Fibroblast of pulmonary artery (primary cell): ENCODE results near the gene KRT9.
"Not testable (repeated sequence)": the region's sequence is repeated elsewhere in the genome, so short reads cannot be mapped to it uniquely, and the experiment has no call there.

ENCODE experiments used
- DNase-seq: peaks from one replicate; pipeline ENCODE4 v3.0.0-alpha.2; 2010; ENCODE audit warnings: low read depth
- H3K4me3 ChIP-seq: replicated peaks from 2 replicates; pipeline ENCODE4 v1.5.1; 2011; ENCODE audit warnings: low read depth, mild to moderate bottlenecking, control low read depth, low read length, moderate library complexity
- TF ChIP-seq, protein P1 (sequence below): IDR thresholded peaks from 2 replicates; pipeline ENCODE4 v1.5.1; 2011; ENCODE audit warnings: mild to moderate bottlenecking, control low read depth, low read length, inconsistent platforms; ENCODE audit errors: missing control alignments

KRT9 gene

DNA sequence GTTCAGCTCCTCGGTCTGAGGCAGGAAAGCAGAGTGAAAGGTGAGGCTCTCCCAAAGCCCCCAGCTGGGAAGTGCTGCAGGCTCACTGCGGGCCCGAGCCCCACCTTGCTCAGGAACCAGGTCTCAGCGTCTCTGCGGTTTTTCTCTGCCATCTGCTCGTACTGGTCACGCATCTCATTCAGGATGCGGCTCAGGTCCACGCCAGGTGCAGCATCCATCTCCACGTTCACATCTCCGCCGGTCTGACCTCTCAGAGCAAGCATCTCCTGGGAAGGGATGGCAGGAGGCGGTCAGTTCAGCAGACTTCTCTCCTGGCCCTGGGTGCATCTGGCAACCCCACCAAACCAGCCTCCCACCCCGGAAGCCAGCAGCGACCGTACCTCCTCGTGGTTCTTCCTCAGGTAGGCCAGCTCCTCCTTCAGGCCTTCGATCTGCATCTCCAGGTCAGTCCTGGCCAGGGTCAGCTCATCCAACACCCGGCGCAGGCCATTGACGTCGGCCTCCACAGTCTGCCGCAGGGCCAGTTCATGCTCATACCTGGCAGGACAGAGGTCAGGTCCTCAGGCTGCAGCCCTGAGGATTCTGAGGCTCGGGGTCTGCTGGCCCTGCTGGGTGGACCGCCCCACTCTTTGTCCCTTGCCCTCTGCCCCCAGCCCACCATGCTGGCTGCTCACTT, 39.2 kb upstream of the KRT9 start:
- no peak overlapping the region for H3K4me3 ChIP-seq
- no peak for DNase-seq
- TF ChIP-seq, protein P1, sequence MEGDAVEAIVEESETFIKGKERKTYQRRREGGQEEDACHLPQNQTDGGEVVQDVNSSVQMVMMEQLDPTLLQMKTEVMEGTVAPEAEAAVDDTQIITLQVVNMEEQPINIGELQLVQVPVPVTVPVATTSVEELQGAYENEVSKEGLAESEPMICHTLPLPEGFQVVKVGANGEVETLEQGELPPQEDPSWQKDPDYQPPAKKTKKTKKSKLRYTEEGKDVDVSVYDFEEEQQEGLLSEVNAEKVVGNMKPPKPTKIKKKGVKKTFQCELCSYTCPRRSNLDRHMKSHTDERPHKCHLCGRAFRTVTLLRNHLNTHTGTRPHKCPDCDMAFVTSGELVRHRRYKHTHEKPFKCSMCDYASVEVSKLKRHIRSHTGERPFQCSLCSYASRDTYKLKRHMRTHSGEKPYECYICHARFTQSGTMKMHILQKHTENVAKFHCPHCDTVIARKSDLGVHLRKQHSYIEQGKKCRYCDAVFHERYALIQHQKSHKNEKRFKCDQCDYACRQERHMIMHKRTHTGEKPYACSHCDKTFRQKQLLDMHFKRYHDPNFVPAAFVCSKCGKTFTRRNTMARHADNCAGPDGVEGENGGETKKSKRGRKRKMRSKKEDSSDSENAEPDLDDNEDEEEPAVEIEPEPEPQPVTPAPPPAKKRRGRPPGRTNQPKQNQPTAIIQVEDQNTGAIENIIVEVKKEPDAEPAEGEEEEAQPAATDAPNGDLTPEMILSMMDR: no peak

DNA sequence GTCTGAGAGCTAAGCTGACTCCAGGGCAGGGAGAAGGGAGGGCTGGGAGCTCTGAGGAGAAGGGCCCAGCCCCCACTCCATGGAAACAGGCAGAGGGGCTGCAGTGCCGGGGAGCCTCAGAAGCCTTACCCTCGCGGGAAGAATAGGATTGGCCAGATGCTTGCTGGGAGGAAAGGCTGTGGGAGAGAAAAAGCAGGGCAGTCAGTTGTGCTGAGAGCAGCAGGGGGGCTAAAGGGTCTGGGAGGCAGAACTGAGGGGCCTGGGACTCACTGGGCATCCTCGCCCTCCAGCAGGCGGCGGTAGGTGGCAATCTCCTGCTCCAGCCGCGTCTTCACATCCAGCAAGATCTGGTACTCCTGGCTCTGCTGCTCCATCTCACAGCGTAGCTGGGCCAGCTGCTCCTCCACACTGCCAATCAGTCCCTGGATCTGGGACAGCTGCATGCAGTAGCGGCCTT, 38.2 kb upstream of the KRT9 start:
- H3K4me3 ChIP-seq, DNase-seq: not testable (repeated sequence)
- TF ChIP-seq, protein P1: peak; percentile 32

DNA sequence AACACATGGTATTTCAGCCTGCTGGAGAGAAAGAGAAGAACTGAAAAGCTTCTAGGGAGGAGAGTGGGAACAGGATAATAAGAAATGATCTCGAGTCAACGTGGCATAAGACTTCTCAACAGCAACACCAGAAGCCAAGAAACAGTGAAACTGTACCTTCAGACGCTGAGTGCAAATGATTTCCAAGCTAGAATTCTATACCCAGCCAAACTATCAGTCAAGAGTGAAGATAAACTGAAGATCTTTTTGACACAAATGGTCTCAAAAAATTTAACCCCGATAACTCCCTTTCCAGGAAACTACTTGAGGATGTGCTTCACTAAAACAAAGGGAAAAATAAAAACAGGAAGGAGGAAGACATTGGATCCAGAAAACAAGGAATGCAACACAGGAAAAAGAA, 35.1 kb upstream of the KRT9 start:
- not testable (repeated sequence) for DNase-seq, H3K4me3 ChIP-seq

DNA sequence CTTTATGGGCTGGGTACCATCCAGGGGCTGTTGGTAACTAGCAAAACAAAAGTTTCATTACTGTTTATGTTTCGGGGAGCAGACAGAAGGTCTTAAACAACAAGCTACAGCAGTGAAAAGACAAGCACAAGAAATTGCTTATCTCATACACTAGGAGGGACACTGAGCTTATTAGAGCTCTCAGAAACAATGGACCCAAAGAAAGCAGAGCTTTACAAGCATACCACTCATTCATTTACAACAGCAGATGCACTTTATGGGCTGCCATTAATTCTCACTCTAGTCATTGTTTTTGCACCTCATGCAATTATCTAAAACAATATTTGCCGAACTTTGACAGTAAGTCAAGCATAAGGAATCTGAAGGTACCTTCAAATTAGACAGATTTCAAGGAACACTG, 30.7 kb upstream of the KRT9 start:
- TF ChIP-seq, protein P1: no peak
- no peak overlapping the region for H3K4me3 ChIP-seq
- no peak for DNase-seq

DNA sequence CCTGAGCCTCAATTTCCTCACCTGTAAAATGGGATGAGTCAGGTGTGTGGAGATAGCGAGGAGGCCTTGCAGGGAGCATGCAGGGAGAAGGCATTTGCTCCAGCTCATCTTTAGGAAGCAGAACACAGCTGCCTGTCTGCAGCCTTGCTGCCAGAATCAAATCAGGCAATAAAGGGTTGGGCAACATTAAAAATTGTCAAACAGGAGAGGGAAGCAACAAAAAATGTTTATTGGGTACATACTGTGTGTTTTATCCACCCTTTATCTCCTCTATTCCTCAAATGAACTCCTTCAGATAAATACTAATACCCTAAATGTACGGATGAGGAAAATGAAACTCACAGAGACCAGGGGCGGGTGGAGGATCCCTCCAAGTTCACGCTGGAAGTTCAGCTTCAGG, 28.5 kb upstream of the KRT9 start:
- no peak overlapping the region for H3K4me3 ChIP-seq
- TF ChIP-seq, protein P1: no peak
- no peak for DNase-seq

DNA sequence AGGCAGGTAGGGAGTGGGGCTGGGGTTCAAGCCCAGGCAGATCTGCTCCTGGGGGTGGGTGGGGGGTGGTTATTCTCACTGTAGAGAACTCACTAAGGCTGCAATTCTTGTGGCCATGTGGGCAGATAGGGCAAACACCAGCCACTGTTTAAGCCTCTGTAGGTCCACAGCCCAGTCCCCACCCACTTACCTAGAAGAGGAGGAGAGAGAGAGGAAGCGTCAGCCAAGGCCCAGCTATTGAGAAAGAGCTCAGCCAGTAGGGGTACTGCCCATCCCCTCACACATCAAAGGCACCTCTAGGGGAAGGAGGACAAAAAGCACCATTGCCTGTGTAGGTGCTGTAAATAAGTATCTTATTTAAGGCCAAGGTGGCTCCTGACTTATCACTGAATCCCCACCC, 27.8 kb upstream of the KRT9 start:
- TF ChIP-seq, protein P1: no peak
- no peak for DNase-seq

DNA sequence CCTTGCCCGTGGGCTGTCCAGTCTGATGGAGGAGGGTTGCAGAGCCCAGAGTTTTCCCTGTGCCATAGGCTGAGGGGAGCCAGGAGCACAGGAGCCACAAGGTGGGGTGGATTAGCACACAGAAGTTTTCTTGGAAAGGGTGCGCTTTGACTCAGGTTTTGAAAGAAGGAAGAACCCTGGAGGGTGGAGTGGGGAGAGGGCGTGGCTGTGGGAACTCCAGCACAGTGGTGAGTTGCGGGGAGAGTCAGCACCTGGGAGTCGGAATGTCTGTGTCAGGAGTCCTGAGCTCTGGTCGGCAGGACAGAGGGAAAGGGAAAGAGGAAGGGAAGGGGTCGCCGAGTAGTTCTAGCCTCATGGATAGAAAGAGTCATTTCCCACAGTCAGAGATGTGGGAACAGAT, 23.7 kb upstream of the KRT9 start:
- TF ChIP-seq, protein P1: no peak
- DNase-seq: no peak
- no peak overlapping the region for H3K4me3 ChIP-seq

More for the DNA sequence above, 27.8 kb upstream of the KRT9 start:
- no peak overlapping the region for H3K4me3 ChIP-seq
